HG02623 (cell line): ENCODE measurements around the gene WNT10A.

ENCODE experiments used
- ATAC-seq: cut with Tn5 transposase; IDR thresholded peaks from one replicate; pipeline ENCODE4 v1.9.1; 2021; ENCODE audit warnings: moderate library complexity; ENCODE audit not compliant: unreplicated experiment

The WNT10A gene

DNA sequence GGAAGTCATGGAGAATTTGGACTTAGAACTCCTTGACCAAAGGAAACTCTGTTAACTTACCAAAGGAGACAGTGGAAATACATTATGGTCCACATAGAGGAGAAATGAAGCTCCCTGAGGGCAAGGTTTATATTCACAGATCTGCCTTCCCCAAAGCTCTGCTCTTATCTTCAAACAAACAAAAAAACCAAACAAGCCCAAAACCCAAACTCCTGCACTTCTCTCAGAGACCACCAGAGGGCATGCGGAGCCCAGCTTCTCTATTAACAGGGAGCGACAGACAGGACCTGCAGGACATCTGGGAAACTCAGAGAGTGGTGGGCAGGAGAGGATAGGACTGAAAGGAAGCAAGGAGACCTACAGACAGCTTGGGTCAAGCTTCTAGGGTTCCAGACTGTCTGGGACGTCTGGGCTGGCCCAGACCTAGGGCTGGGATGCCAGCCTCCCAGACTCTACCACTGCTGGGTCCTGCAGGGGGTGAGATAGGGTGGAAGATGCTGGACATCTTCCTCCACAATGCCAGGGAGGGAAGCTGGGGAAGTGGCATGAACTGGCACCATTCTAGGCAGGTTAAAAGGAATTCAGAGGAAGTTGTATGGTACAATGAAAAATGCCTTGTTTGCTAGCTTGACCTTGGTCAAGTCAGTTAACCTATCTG lies 4.0 kb upstream of the WNT10A start:
- no peak for ATAC-seq

DNA sequence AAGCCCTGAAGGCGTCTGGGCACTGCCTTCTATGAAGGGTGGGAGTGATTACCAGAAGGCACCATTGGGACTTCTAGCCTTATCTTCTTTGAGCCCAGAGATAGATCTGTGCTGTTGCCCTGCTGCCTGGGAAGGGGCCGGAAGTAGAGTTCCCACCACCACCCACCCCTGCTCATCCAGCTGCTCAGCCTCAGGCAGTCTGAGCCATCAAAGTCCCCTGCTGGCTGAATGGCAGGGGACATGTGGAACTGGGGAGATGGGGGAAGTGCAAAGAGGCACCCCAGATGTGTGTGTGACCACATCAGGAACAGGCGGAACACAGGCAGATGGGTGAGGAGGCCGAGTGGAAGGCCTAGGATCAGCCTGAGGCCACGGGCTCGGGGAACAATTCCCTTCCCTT lies 3.3 kb upstream of the WNT10A start:
- no peak for ATAC-seq

- no peak for ATAC-seq
Measured at GRCh38 chr2:218877891-218878290, 2.8 kb upstream of the WNT10A start.

DNA sequence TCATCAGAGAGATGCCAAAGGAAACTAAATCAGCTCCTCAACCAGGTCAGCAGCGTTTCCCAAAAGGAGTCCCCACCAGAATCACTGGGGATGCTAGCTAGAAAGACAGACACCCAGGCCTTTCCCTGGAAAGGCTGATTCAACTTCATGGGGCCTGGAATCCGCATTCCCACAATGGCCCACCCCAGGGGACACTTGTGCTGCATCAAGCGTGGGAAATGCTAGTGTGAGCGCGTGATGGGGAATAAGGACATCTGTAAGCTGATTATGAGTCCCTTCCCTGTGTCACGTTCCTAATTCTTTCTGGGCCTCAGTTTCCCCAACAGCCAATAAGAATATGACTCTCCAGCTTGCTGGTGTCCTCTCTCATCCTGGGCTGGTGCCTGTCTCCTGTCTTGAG lies 2.2 kb upstream of the WNT10A start:
- no peak for ATAC-seq

GRCh38 chr2:218878926-218879761 lies 1.5 kb upstream of the WNT10A start:
- no peak for ATAC-seq

GRCh38 chr2:218879776-218880101 lies 913 bp upstream of the WNT10A start:
- ATAC-seq = no peak

DNA sequence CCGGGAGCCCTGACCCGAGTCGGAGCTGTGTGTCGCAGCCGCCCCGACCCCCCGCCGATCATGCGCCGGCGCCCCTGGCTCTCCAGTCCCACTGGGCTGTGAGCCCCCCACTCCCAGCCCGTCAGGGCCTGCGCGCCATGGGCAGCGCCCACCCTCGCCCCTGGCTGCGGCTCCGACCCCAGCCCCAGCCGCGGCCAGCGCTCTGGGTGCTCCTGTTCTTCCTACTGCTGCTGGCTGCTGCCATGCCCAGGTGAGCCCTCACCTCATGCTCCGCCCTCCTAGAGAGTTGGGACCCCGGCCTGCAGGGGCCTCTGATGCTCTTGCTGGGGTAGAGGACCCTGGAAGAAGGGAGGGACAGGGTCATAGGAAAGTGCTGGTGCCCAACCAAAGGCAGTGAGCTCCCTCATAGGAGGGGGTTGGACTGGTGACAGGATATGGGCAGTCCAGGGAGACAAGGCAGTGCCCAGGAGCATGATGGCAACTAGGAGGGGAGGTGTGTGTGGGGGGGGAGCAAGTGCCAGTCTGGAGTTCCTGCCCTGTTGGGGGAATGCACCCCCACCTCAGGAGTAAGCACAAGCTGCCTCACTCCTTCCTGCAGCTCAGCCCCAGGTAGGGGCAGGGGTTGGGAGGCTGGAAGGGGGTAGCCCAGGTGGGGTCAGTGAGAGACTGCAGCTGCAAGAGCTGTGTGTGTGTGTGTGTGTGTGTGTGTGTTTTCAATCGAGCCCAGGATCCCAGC lies 375 bp downstream of the WNT10A start:
- no peak for ATAC-seq

GRCh38 chr2:218881744-218882460 lies 1.2 kb downstream of the WNT10A start:
- ATAC-seq = no peak

- ATAC-seq = no peak
Measured at GRCh38 chr2:218882461-218882816, 1.8 kb downstream of the WNT10A start.

GRCh38 chr2:218882866-218883366 lies 2.3 kb downstream of the WNT10A start:
- no peak for ATAC-seq

- ATAC-seq = no peak
Measured at GRCh38 chr2:218883491-218884490, 3.1 kb downstream of the WNT10A start.

DNA sequence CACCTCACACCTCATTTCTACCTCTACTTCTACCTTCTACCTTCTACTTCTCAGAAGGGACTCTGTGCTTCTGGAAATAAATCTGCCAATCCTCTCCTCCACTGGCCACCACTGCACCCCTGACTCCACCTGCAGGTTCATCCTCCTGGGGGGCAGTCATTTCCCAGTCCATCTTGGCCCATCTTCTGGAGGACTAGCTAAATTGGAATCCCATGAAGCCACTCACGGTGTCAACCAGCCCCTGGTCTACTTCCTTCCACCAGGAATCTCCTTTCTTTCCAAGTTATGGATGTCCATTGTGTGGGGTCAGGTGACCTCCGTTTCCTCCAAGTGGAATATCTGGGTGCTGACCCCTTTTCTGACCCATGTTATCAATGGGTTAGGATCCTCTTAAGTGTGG lies 3.9 kb downstream of the WNT10A start:
- no peak for ATAC-seq

DNA sequence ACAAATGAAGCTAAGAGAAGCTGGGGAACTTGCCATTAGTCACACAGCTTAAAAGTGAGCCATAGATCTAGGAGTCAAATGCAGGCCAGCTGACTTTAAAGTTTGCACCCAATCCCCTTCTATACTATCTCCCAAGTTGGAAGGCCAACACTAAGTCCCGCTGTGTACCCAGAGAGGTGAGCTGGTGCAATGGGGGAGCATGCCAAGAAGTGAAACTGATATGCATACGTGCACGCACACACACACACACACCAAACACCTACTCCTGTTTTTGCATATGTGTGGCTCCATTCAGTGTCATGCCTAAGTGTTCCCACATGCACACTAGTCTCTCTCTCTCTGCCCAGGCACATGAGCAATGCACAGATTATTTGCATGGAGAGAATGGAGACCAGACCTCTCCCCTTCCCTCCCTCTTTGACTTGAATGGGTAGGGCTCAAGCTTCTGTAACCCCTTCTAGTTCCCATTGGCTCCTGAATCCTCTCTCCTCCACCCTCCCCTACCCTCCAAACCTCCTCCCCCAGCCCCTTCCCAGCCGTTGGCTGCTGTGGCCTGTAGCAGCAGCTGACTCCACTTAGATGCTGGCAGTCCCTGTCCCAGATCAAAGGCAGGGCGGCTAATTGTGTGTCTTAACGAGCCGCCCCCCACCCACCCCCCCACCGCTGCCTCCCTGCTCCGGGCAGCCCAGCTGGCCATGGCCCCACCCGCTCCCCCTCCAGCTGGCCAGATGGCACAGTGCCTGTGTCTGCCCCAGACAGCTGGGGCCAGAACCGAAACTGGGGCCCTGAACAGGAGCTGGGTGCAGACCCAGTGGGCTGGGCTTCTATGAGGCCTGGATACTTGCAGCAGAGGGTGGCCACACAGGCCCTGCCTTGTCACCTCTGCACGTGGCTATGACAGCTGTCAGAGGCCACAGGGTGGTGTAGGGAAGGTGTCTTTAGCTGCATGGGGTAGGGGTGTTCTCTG lies 5.6 kb downstream of the WNT10A start:
- ATAC-seq = peak; percentile 53

DNA sequence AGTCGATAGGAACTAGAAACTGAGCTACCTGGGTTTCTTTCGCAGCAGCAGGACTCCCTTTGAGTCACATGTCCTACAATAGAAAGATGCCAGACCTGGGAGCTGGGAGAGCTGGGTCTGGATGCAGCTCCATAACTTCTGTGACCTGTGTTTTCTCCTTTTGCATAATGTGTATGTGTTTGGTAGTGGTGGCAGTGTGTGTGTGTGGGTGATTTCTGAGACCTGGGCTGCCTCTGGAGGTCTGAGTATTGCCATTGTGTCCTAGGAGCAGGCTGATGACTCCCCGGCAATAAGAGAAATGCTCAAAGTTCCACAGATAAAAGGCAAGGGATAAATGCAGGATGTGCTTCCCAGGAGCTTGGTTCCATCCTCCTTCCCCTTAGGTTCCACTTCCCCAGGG lies 6.4 kb downstream of the WNT10A start:
- no peak for ATAC-seq

GRCh38 chr2:218888341-218888740 lies 7.7 kb downstream of the WNT10A start:
- ATAC-seq = no peak

- no peak for ATAC-seq
Measured at GRCh38 chr2:218889937-218890336, 9.3 kb downstream of the WNT10A start.

DNA sequence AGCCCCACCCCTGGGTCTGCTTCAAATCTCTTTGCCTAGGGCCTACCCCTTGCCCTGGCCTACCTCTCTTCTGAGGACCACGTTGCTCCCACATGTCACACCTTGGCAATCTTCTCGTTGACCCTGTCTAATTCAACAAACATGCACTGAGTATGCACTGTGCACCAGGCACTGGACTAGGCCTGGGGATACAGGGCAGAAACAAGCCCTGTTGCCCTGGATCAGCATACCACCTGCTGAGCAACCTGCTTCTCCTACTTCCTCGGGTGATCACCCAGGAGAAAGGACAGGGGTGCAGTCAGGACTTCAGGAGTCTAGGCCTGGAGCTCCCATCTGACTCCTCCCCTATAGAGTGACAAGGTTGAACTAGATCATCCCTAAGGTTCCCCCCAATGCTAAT lies 9.7 kb downstream of the WNT10A start:
- no peak for ATAC-seq

- no peak for ATAC-seq
Measured at GRCh38 chr2:218891275-218892135, 10.9 kb downstream of the WNT10A start.
